HG03066 (cell line): ENCODE measurements around the gene OR4D5.
A peak's percentile ranks its signal among the peaks of the same experiment; 100 is the strongest.

Experiments
- ATAC-seq: cut with Tn5 transposase; IDR thresholded peaks from one replicate; pipeline ENCODE4 v1.9.1; 2021; ENCODE audit warnings: low read depth; ENCODE audit not compliant: unreplicated experiment

The OR4D5 gene

DNA sequence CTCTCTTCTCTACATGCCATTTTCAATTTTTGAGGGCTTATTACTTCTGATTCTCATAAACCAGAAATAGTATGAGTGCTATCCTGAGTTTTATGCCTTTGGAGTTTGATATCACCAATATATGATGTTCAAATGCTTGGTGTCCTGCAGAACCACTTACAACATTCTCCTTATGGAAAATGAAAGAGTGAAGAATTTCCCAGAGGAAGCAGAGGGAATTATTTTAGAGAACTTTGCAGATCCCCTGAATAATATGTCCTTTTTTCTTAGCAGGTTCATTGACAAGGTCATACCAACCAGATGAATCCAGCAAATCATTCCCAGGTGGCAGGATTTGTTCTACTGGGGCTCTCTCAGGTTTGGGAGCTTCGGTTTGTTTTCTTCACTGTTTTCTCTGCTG is at the start of gene OR4D5:
OR4D5 (plus strand) TSS at position 301 of the 400 bp plus-strand sequence; CDS start at position 301, 0 bp downstream.
- no peak for ATAC-seq

- no peak for ATAC-seq
Measured at GRCh38 chr11:123892031-123892430, 47.4 kb upstream of the OR4D5 start.

DNA sequence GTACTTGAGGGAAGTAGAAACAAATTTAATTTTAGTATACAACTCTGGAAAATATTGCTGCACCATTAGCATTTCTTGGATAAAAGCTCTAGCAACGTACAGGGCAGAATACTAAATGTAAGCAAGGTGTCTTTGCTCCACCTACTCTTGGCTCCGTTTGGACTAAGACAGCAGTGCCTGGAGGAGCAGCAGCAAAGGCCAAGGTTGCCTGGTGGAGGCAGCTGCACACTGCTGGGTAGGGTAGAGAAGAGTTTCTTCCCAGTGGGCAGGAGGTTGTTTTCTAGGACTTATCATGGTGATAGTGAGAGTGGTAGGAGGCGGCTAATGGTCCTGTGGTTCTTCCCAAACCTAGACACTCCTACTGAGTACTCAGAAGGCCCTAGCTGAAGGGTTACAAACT is 39.6 kb upstream of the OR4D5 start:
- ATAC-seq, result no peak

DNA sequence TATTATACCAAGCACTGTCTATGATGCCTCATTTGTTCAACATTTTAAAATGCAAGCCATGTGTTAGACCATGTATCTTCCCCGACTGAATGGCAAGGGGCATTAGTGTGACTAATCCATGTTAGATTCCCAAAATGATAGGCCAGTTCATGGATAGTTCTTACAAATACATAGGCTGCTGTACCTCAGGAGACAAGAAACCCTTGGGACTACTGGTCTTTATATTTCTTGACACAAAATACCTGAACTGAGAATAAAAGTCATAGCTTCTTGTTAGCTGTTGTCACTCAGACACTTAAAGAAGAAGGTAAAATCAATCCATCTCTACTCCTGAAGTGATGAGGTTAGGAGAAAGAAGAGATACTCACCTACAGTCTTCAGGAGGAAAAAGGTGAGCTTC is 37.5 kb upstream of the OR4D5 start, which contains the start of gene OR8D4:
OR8D4 (plus strand) TSS at position 301 of the 400 bp plus-strand sequence. CDS start 4,265 bp downstream, outside the sequence.
- ATAC-seq, result no peak

- ATAC-seq, result peak; percentile 77
Measured at GRCh38 chr11:123903932-123904331, 35.5 kb upstream of the OR4D5 start.

DNA sequence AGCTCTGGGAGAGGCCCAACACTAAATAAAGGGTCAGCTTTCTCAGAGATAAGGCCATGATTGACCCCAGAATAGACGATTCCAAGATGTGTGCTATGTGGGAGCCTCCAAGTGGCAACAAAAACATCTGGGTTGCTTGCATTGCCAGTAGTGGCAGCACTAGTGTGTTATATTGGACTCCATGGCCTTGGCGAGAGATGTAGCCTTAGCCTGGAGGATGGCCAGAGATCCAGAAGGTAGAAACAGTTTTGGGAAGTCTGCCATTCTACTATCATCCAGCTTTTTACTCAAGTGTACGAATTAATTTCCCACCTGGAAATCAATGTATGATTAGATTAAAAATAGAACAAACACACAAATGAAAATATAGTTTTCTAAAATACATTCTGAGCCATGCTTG is 34.5 kb upstream of the OR4D5 start:
- no peak for ATAC-seq

- no peak for ATAC-seq
Measured at GRCh38 chr11:123905826-123906225, 33.6 kb upstream of the OR4D5 start.

DNA sequence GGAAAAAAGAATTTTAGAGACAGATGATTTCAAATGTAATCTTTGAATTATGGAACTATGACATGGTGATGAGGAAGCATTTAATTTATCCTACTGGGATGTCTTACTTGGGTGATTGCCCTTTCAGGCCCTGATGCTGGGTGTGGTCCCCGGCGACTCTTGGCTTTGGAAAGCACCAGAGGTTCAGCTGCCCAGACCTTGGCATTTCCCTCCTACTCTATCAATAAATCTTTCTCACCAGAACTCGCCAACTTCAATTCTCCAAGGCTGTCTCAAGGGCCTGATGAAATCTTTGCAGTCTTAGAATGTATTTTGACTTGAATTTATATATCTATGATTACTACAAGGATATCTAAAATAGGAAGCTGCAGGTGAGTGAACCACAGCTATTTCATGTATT is 18.5 kb upstream of the OR4D5 start:
- ATAC-seq, result no peak

- no peak for ATAC-seq
Measured at GRCh38 chr11:123924027-123924426, 15.4 kb upstream of the OR4D5 start.

DNA sequence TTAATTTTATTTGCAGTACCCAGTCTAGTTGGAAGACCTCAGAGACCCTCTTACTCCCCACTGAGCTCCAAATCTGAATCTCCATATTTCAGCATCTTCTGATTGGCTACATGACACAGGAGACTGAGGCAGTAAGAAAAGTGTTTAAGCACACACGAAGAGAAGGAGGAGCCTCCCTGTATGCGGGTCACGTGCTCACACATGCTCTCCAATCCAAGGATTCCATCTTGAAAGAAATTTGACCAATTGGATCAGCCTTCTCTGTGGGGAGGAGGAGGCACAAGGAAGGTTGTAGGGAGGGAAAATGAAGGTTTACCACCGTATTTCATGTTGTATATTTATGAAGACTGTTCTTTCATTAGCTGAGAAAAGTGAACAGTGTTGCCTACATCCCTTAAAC is 3.0 kb downstream of the OR4D5 start:
- no peak for ATAC-seq

- no peak for ATAC-seq
Measured at GRCh38 chr11:123943738-123944137, 4.3 kb downstream of the OR4D5 start, which contains the start of gene OR6T1. TSS of gene OR6T1 (minus strand) at chr11:123943838. CDS start at chr11:123943838, 0 bp downstream.

GRCh38 chr11:123945132-123945531 is 5.7 kb downstream of the OR4D5 start:
- ATAC-seq, result no peak

DNA sequence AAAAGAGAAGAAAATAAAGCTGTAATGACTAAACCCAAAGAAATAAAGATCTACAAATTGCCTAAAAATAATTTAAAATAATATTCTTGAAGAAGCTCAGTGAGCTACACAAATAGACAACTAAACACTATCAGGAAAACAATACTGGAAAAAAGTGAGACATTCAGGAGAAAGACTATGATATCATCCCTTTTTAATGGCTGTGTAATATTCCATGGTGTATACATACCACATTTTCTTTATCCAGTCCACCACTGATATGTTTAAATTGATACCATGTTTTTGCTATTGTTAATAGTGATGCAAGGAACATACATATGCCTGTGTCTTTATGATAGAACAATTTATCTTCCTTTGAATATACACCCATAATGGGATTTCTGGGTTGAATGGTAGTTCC is 17.3 kb downstream of the OR4D5 start:
- ATAC-seq, result no peak

DNA sequence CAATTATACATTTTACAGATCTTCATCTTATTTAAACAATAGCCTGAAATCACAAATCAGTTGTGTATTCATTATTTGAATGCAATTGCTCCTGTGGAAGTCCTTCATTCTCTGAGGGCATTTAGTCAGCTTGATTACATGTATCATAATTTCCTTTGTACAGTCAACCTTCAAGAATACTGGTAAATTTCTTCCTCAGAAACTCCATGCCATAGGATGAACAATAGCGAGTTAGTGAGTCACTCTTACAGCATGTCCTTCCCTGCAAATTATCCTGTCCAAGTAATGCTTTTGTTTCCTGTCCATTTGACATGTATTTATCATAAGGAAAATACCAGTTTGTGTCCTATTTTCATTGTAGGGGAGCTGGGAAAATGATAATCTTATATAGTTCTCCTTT is 34.4 kb downstream of the OR4D5 start:
- ATAC-seq, result no peak

GRCh38 chr11:123976770-123977560 is 37.5 kb downstream of the OR4D5 start:
- ATAC-seq, result no peak

- ATAC-seq, result no peak
Measured at GRCh38 chr11:123977731-123978347, 38.4 kb downstream of the OR4D5 start, which contains the start of gene OR10S1. TSS of gene OR10S1 (minus strand) at chr11:123977781. CDS start at chr11:123977664, 117 bp downstream.

DNA sequence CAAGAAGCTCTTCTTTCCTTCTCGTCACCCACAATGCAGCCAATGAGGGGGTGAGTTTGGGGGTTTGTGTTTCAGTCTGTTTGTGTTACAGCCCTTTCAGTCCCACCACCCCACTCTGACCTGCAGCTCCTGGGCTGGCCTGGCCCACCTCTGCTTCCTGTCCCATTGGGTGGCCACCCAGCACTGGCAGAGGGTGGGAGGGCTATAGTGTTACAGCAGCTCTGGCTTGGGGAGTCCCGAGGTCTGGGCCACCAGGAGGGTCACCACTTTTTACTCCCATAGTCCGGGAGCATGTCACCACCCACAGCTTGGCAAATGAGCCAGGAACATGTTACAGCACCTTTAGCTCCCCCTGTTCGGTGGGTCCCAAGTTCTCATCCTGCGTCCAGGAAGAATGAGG is 39.9 kb downstream of the OR4D5 start:
- no peak for ATAC-seq
